ENCODE results near the gene BTBD2. TPM values are rescaled to one million over a fixed set of nuclear protein-coding genes. Genes with fewer than 3 reads are reported as not detected.

The BTBD2 gene
- total and polyA plus RNA-seq, 2 of the 13 experiments (the other 11 are each of a cell fraction or from before 2014, with no cell fraction given), result 28.1 to 45.3 TPM

- TF ChIP-seq ZNF224 (CRISPR knock-in tag; IDR thresholded peaks at IDR 0.05) (no peak), ZNF776 (CRISPR knock-in tag; IDR thresholded peaks at IDR 0.05) (no peak), HDAC6 (IDR thresholded peaks at IDR 0.05; ENCODE audit: low read depth, low read length) (no peak), ZNF12 (CRISPR knock-in tag; IDR thresholded peaks at IDR 0.05) (no peak), ELK4 (CRISPR knock-in tag; IDR thresholded peaks at IDR 0.05; ENCODE audit: borderline replicate concordance) (no peak), KAT2B (IDR thresholded peaks at IDR 0.05; ENCODE audit: borderline replicate concordance, low read depth, low read length) (no peak)
- TF ChIP-seq, protein P1, sequence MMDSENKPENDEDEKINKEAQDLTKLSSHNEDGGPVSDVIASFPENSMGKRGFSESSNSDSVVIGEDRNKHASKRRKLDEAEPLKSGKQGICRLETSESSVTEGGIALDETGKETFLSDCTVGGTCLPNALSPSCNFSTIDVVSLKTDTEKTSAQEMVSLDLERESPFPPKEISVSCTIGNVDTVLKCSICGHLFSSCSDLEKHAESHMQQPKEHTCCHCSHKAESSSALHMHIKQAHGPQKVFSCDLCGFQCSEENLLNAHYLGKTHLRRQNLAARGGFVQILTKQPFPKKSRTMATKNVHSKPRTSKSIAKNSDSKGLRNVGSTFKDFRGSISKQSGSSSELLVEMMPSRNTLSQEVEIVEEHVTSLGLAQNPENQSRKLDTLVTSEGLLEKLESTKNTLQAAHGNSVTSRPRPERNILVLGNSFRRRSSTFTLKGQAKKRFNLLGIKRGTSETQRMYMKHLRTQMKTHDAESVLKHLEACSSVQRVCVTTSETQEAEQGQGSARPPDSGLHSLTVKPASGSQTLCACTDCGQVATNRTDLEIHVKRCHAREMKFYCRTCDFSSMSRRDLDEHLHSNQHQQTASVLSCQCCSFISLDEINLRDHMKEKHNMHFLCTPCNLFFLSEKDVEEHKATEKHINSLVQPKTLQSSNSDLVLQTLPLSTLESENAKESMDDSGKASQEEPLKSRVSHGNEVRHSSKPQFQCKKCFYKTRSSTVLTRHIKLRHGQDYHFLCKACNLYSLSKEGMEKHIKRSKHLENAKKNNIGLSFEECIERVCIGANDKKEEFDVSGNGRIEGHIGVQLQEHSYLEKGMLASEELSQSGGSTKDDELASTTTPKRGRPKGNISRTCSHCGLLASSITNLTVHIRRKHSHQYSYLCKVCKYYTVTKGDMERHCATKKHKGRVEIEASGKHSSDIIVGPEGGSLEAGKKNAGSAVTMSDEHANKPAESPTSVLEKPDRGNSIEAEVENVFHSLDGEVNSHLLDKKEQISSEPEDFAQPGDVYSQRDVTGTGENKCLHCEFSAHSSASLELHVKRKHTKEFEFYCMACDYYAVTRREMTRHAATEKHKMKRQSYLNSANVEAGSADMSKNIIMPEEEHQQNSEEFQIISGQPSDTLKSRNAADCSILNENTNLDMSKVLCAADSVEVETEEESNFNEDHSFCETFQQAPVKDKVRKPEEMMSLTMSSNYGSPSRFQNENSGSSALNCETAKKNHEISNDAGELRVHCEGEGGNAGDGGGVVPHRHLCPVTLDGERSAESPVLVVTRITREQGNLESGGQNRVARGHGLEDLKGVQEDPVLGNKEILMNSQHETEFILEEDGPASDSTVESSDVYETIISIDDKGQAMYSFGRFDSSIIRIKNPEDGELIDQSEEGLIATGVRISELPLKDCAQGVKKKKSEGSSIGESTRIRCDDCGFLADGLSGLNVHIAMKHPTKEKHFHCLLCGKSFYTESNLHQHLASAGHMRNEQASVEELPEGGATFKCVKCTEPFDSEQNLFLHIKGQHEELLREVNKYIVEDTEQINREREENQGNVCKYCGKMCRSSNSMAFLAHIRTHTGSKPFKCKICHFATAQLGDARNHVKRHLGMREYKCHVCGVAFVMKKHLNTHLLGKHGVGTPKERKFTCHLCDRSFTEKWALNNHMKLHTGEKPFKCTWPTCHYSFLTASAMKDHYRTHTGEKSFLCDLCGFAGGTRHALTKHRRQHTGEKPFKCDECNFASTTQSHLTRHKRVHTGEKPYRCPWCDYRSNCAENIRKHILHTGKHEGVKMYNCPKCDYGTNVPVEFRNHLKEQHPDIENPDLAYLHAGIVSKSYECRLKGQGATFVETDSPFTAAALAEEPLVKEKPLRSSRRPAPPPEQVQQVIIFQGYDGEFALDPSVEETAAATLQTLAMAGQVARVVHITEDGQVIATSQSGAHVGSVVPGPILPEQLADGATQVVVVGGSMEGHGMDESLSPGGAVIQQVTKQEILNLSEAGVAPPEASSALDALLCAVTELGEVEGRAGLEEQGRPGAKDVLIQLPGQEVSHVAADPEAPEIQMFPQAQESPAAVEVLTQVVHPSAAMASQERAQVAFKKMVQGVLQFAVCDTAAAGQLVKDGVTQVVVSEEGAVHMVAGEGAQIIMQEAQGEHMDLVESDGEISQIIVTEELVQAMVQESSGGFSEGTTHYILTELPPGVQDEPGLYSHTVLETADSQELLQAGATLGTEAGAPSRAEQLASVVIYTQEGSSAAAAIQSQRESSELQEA (CRISPR knock-in tag; IDR thresholded peaks at IDR 0.05; ENCODE audit: not compliant biosample characterization), result no peak
- TF ChIP-seq, protein P2, sequence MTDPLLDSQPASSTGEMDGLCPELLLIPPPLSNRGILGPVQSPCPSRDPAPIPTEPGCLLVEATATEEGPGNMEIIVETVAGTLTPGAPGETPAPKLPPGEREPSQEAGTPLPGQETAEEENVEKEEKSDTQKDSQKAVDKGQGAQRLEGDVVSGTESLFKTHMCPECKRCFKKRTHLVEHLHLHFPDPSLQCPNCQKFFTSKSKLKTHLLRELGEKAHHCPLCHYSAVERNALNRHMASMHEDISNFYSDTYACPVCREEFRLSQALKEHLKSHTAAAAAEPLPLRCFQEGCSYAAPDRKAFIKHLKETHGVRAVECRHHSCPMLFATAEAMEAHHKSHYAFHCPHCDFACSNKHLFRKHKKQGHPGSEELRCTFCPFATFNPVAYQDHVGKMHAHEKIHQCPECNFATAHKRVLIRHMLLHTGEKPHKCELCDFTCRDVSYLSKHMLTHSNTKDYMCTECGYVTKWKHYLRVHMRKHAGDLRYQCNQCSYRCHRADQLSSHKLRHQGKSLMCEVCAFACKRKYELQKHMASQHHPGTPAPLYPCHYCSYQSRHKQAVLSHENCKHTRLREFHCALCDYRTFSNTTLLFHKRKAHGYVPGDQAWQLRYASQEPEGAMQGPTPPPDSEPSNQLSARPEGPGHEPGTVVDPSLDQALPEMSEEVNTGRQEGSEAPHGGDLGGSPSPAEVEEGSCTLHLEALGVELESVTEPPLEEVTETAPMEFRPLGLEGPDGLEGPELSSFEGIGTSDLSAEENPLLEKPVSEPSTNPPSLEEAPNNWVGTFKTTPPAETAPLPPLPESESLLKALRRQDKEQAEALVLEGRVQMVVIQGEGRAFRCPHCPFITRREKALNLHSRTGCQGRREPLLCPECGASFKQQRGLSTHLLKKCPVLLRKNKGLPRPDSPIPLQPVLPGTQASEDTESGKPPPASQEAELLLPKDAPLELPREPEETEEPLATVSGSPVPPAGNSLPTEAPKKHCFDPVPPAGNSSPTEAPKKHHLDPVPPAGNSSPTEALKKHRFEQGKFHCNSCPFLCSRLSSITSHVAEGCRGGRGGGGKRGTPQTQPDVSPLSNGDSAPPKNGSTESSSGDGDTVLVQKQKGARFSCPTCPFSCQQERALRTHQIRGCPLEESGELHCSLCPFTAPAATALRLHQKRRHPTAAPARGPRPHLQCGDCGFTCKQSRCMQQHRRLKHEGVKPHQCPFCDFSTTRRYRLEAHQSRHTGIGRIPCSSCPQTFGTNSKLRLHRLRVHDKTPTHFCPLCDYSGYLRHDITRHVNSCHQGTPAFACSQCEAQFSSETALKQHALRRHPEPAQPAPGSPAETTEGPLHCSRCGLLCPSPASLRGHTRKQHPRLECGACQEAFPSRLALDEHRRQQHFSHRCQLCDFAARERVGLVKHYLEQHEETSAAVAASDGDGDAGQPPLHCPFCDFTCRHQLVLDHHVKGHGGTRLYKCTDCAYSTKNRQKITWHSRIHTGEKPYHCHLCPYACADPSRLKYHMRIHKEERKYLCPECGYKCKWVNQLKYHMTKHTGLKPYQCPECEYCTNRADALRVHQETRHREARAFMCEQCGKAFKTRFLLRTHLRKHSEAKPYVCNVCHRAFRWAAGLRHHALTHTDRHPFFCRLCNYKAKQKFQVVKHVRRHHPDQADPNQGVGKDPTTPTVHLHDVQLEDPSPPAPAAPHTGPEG (CRISPR knock-in tag; IDR thresholded peaks at IDR 0.05), result no peak
- TF ChIP-seq, protein P3, sequence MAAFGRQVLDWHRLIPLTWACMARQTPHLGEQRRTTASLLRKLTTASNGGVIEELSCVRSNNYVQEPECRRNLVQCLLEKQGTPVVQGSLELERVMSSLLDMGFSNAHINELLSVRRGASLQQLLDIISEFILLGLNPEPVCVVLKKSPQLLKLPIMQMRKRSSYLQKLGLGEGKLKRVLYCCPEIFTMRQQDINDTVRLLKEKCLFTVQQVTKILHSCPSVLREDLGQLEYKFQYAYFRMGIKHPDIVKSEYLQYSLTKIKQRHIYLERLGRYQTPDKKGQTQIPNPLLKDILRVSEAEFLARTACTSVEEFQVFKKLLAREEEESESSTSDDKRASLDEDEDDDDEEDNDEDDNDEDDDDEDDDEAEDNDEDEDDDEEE (CRISPR knock-in tag; IDR thresholded peaks at IDR 0.05), result no peak
Observed at GRCh38 chr19:2047449-2048103, 32.1 kb upstream of the BTBD2 start (continued).

Measured in HepG2 (cell line).